ENCODE data around the gene SPIN2B. TPM values are rescaled to one million over a fixed set of nuclear protein-coding genes. Genes with fewer than 3 reads are reported as not detected.

Gene SPIN2B
- total RNA-seq, 1 donor from 2014 or later: 20.3 TPM

Other genes with a start within 250 kb of the SPIN2B start
- gene SPIN3, start 126.0 kb downstream of the SPIN2B start, total RNA-seq: 23.8 and 26.1 TPM in 2 replicates
- 1.8 and 2.2 TPM in 2 replicates for gene SPIN2A, start 15.8 kb upstream of the SPIN2B start, total RNA-seq
- gene FAAH2, start 165.2 kb upstream of the SPIN2B start, total RNA-seq: 9.8 and 12.8 TPM in 2 replicates

All from progenitor cell of endocrine pancreas (in vitro differentiated cells).